22Rv1 (cell line): ENCODE data around the gene CDK5RAP3.
"Not testable (repeated sequence)": the region's sequence is repeated elsewhere in the genome, so short reads cannot be mapped to it uniquely, and the experiment has no call there.

Experiments
- H3K27ac ChIP-seq: fragments of 450-650 bp; 2 replicates; pipeline ENCODE4 v1.5.1; 2017
- ZFX ChIP-seq: fragments of 450-650 bp; IDR thresholded peaks from 2 replicates; pipeline ENCODE4 v1.6.1; 2017; ENCODE audit warnings: antibody characterized with exemption, borderline replicate concordance
- TF ChIP-seq, protein P1 (sequence below): fragments of 450-650 bp; IDR thresholded peaks from 2 replicates; pipeline ENCODE4 v1.5.1; 2017; ENCODE audit warnings: mild to moderate bottlenecking

CDK5RAP3 gene

DNA sequence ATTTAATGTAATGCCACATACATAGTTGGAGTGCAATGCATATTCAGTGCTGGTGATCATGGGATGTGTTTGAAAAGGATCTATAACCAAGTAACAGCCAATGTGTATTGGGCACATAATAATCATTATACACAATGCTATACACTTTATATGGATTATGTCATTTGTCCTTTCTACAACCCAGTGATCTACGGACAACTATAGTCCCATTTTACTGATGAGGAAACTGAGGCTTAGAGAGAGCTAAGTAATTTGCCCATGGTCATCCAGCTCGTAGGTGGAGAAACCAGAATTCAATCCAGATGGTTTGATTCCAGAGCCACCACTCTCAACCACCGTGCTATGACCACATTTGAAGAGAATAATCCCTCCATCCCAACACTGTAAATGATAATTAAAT is 39.3 kb downstream of the CDK5RAP3 start:
- no peak for TF ChIP-seq ZFX
- TF ChIP-seq, protein P1, sequence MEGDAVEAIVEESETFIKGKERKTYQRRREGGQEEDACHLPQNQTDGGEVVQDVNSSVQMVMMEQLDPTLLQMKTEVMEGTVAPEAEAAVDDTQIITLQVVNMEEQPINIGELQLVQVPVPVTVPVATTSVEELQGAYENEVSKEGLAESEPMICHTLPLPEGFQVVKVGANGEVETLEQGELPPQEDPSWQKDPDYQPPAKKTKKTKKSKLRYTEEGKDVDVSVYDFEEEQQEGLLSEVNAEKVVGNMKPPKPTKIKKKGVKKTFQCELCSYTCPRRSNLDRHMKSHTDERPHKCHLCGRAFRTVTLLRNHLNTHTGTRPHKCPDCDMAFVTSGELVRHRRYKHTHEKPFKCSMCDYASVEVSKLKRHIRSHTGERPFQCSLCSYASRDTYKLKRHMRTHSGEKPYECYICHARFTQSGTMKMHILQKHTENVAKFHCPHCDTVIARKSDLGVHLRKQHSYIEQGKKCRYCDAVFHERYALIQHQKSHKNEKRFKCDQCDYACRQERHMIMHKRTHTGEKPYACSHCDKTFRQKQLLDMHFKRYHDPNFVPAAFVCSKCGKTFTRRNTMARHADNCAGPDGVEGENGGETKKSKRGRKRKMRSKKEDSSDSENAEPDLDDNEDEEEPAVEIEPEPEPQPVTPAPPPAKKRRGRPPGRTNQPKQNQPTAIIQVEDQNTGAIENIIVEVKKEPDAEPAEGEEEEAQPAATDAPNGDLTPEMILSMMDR = no peak
- H3K27ac ChIP-seq = no peak overlapping the region

DNA sequence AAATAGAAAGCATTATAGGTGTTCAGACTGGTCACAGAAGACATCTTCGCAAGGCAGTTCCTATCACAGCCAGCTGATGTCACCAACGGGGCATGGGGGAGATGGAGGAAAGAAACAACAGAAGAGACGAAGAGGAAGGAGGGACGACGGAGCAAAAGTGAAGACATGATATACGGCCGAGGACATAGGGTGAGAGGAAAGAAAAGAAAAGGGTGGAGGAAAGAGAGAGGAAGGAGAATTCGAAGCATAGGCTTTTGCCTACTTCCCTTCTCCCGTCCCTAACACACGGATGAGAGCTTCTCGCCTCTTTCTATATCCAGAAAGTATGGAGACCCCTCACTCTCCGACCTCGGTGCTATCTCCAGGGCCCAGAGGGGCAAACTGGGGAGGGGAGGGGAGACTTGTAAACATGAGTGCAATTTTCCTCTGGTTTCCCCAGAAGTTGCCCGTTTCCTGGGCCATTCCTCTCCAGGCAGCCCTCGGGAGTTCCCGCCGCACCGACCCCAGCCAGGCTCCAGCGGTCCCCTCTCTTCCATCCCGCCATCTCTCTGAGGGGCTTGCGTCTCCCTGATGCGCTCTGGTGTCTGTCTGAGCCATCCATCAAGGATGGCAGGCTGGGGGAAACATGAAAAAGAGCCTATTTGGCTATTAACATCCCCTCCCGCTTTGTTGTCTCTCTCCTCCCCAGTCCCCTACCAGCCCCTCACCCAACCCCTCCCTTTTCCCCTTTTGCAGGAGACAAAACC is 40.7 kb downstream of the CDK5RAP3 start:
- H3K27ac ChIP-seq = peak overlapping the region; percentile 14; the same call in 1 of the 2 replicates
- TF ChIP-seq, protein P1 = peak; percentile 86
- no peak for TF ChIP-seq ZFX

DNA sequence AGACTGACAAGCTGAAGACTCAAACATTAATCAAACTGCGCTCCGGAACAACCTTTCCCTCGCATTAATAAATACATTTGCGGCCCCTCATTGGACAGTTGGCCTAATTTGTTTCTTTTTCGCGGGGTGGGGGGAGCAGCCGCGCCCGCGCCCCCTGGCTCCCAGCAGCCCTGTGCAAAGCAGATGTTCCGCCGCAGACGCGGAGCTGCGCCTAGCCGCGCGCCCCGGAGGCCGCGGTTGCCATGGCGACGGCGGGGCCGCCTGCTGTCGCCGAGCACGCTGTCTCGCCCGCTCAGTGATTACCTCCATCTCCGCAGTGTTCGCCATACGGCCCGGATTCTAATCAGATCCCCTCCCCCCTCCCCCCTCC is 41.2 kb downstream of the CDK5RAP3 start:
- H3K27ac ChIP-seq = no peak overlapping the region

DNA sequence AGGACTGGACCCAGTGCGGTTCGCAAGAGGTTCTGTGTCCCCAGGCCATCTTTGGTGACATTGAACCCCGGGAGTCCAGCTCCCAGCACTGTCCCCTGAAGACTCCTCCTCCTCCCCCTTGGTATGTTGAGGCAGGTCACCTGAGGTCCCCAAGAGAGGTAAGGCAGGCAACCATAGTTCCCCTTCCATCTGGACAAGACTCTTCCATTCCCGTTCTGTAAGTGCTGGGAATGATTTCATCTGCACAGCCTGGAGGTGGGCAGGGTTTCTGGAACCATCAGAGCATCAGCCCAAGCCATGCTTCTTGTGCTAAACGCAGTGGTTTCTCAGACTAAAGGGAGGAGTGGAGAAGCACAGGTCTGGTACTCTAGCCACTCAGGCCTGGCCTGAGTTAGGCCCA is 41.7 kb downstream of the CDK5RAP3 start:
- no peak overlapping the region for H3K27ac ChIP-seq
- TF ChIP-seq ZFX = no peak
- TF ChIP-seq, protein P1 = no peak

More for the DNA sequence above, 41.2 kb downstream of the CDK5RAP3 start:
- TF ChIP-seq, protein P1 = no peak
- no peak for TF ChIP-seq ZFX

DNA sequence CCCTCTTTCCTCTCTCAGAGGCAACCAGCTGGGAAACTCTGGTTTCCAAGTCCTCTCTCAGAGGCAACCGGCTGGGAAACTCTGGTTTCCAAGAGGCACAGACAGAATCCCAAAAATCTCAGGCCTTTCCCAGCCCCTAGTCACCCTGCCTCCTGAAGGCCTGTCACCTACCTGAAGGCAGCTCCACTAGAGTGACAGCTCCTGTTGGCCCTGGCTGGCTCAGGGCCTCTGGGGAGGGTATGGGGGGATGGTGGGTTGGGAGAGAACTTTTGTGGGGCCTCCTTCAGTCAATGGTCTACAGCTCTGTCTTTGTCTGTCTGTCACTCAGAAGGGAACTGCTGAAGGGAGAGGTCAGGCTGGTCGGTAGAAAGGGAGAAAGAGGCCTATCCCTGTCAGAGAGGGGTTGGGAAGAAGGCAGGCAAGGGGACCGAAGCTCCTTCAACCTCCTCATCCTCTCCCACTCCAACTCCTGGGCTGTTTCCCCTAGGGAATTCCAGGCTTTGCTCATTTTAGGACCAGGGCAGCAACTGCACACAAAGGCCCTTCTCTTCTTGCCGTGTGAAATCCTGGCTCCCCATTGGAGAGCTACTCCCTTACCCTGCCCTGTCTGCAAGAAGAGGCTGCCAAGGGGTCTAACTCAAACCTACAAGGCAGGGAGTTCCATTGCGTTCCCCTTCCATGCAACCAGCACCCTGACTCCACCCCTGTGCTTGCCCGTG is 43.1 kb downstream of the CDK5RAP3 start:
- no peak overlapping the region for H3K27ac ChIP-seq
- TF ChIP-seq, protein P1 = no peak
- TF ChIP-seq ZFX = no peak

DNA sequence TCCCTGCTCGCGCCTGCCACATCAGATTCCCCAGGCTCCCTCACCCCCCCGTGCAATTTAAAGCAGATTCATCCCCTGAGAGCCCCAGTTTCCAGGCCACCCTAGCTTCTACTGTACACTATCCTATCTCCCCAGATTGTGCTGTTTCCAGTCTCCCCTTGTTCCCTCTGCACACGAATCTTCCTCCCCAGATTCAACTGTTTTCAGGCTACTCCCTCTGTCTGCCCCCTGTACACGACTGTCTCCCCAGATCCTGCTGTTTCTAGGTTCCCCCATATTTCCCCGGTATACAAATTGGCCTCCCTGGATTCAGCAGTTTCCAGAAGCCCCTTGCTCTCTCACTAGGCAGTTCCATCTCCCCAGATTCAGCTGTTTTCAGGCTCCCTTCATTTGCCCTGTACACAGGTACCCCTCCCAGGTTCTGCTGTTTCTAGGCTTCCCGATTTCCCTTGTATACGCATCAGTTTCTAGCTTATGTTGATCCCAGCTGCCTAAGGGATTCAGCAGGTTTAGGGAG is 43.7 kb downstream of the CDK5RAP3 start:
- TF ChIP-seq, protein P1 = no peak
- no peak for TF ChIP-seq ZFX
- no peak overlapping the region for H3K27ac ChIP-seq

DNA sequence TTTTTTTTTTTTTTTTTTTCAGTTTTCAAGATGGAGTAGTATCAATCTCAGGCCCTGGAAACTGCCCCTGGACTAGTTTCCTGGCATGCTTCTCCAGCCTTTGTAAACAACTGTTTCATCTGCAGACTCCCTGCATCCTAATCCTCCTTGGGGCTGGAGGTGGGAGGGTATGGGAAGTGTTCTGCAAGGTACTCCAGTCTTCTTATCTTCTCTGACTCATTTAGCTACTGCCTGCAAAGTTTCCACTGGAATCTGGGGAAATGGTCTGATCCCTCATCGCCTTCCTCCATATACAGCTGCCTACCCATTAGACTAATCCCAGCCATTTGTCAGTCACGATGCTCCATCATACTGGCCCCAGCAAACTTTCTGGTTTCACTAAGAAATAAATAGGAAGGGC is 45.2 kb downstream of the CDK5RAP3 start:
- TF ChIP-seq, protein P1 = no peak
- no peak for TF ChIP-seq ZFX
- H3K27ac ChIP-seq = no peak overlapping the region

DNA sequence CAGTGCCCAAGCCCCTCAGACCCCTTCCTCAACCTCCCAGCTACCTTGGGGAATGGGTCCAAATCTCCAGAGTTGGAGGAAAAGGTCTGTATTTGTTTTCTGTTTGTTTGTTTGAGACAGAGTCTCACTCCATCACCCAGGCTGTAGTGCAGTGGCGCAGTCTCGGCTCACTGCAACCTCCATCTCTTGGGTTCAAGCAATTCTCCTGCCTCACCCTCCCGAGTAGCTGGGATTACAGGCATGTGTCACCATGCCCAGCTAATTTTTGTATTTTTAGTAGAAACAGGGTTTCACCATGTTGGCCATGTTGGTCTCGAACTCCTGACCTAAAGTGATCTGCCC is 46.9 kb downstream of the CDK5RAP3 start:
- not testable (repeated sequence) for H3K27ac ChIP-seq
